Progenitor cell of endocrine pancreas (in vitro differentiated cells): ENCODE data around the gene MCAM. TPM values are rescaled to one million over a fixed set of nuclear protein-coding genes. Genes with fewer than 3 reads are reported as not detected.

ENCODE experiments used
- DNase-seq: peaks from one replicate; pipeline ENCODE4 v3.0.0; 2021; ENCODE audit warnings: low spot score; ENCODE audit not compliant: unreplicated experiment
- H3K27ac Mint-ChIP-seq: 2 replicates; pipeline ENCODE4 v1.8.0; 2021; ENCODE audit warnings: mild to moderate bottlenecking, moderate library complexity, mixed read lengths
- H3K27me3 Mint-ChIP-seq: 2 replicates; pipeline ENCODE4 v1.8.0; 2021; ENCODE audit warnings: mixed read lengths
- H3K36me3 Mint-ChIP-seq: 2 replicates; pipeline ENCODE4 v1.8.0; 2022; ENCODE audit warnings: mixed read lengths; ENCODE audit not compliant: insufficient read depth
- H3K4me1 Mint-ChIP-seq: 2 replicates; pipeline ENCODE4 v1.8.0; 2021; ENCODE audit warnings: low read depth, mixed read lengths
- H3K4me3 Mint-ChIP-seq: 2 replicates; pipeline ENCODE4 v1.8.0; 2021; ENCODE audit warnings: low read depth, mild to moderate bottlenecking, moderate library complexity, mixed read lengths
- H3K9me3 Mint-ChIP-seq: 2 replicates; pipeline ENCODE4 v1.8.0; 2021; ENCODE audit warnings: low read depth, mixed read lengths
- CTCF ChIP-seq: fragments of 200-600 bp; sonication (generic); IDR thresholded peaks from one replicate; pipeline ENCODE4 v1.5.0; 2021; ENCODE audit warnings: antibody characterized with exemption, mild to moderate bottlenecking; ENCODE audit not compliant: unreplicated experiment
- total RNA-seq: library from RNA; stranded (reverse); gene quantifications from 2 replicates; pipeline ENCODE4 v1.2.1, GENCODE V29; 2021

Gene MCAM
- total RNA-seq, 1 donor from 2014 or later = 12.7 TPM

- Mint-ChIP-seq H3K27me3 (peaks cover 58% of the 10 kb centered on the region), H3K4me3 (no peak within 1 kb of the TSS), H3K4me1 (peaks cover 5% of the 10 kb centered on the region), H3K36me3 (peaks cover 3% of the 10 kb centered on the region), H3K27ac (no peak within 1 kb of the TSS), H3K9me3 (no peaks in the 10 kb centered on the region)
- no peak for DNase-seq
- no peak for TF ChIP-seq CTCF
These were observed 23.6 kb upstream of the MCAM start, which contains the start of gene C1QTNF5 for GRCh38 chr11:119340335-119341221. TSS of gene C1QTNF5 (minus strand) at chr11:119340883. CDS start at chr11:119340397, 486 bp downstream.

- Mint-ChIP-seq H3K27ac (no peak overlapping the region), H3K4me3 (peak overlapping the region; percentile 50), H3K27me3 (peaks cover 51% of the 10 kb centered on the region), H3K4me1 (peaks cover 9% of the 10 kb centered on the region), H3K36me3 (peaks cover 3% of the 10 kb centered on the region), H3K9me3 (no peaks in the 10 kb centered on the region)
- peak; percentile 95 for TF ChIP-seq CTCF
- peak; percentile 66 for DNase-seq
These were observed 22.8 kb upstream of the MCAM start for GRCh38 chr11:119339589-119340334.

- Mint-ChIP-seq H3K4me1 (peaks cover 9% of the 10 kb centered on the region), H3K4me3 (peak overlapping the region; percentile 50), H3K27ac (no peak overlapping the region), H3K36me3 (peaks cover 3% of the 10 kb centered on the region), H3K9me3 (no peaks in the 10 kb centered on the region), H3K27me3 (peaks cover 44% of the 10 kb centered on the region)
- no peak for DNase-seq
- no peak for TF ChIP-seq CTCF
These were observed 22.1 kb upstream of the MCAM start for GRCh38 chr11:119338965-119339588.

- peak; percentile 61 for DNase-seq
- Mint-ChIP-seq H3K36me3 (peaks cover 3% of the 10 kb centered on the region), H3K4me3 (peak overlapping the region; percentile 41), H3K9me3 (no peaks in the 10 kb centered on the region), H3K27me3 (peaks cover 38% of the 10 kb centered on the region), H3K27ac (no peak overlapping the region), H3K4me1 (peaks cover 9% of the 10 kb centered on the region)
- peak; percentile 70 for TF ChIP-seq CTCF
These were observed 21.5 kb upstream of the MCAM start for GRCh38 chr11:119338318-119338890.
